WTC11 (cell line): Measurements from ENCODE around the gene FHIT. TPM values are rescaled to one million over a fixed set of nuclear protein-coding genes. Genes with fewer than 3 reads are reported as not detected.

Source experiments
- ATAC-seq: fragments of 200-7000 bp; cut with Tn5 transposase; 2 replicates; pipeline ENCODE4 v1.10.0; 2021; ENCODE audit warnings: mild to moderate bottlenecking, moderate library complexity
- CTCF ChIA-PET: fragments of 300-600 bp; sonication (Branson Sonifier 250); formaldehyde crosslinking; loops from one replicate; lab custom pipeline; 2021; ENCODE audit warnings: antibody characterized with exemption; lab: Charles Lee
- POLR2A ChIA-PET: fragments of 350-600 bp; sonication (Branson Sonifier 250); formaldehyde crosslinking; loops from one replicate; lab custom pipeline; 2021; ENCODE audit warnings: antibody characterized with exemption; lab: Charles Lee
- DNase-seq: peaks from one replicate; pipeline ENCODE4 v3.0.0; 2021; ENCODE audit warnings: low spot score
- H3K27ac Mint-ChIP-seq: 2 replicates; pipeline ENCODE4 v1.8.0; 2021; ENCODE audit warnings: mixed read lengths
- H3K27me3 Mint-ChIP-seq: 2 replicates; pipeline ENCODE4 v1.8.0; 2021; ENCODE audit warnings: low read depth, mild to moderate bottlenecking, moderate library complexity, mixed read lengths
- H3K36me3 Mint-ChIP-seq: 2 replicates; pipeline ENCODE4 v1.8.0; 2021; ENCODE audit warnings: mixed read lengths
- H3K4me1 Mint-ChIP-seq: 2 replicates; pipeline ENCODE4 v1.8.0; 2022; ENCODE audit warnings: mixed read lengths
- H3K4me3 Mint-ChIP-seq: 2 replicates; pipeline ENCODE4 v1.8.0; 2021; ENCODE audit warnings: mild to moderate bottlenecking, moderate library complexity, mixed read lengths
- H3K9me3 Mint-ChIP-seq: 2 replicates; pipeline ENCODE4 v1.8.0; 2021; ENCODE audit warnings: mixed read lengths
- AR ChIP-seq: fragments of 250-450 bp; sonication (Bioruptor Pico); IDR thresholded peaks from 2 replicates; pipeline ENCODE4 v1.9.0; 2021; ENCODE audit warnings: mild to moderate bottlenecking
- ATF1 ChIP-seq: sonication (generic); formaldehyde crosslinking; IDR thresholded peaks from 2 replicates; pipeline ENCODE4 v1.8.1; 2023; ENCODE audit warnings: mild to moderate bottlenecking, moderate library complexity, missing genetic modification reagents
- CBFB ChIP-seq: sonication (generic); formaldehyde crosslinking; IDR thresholded peaks from 2 replicates; pipeline ENCODE4 v1.8.1; 2022; ENCODE audit warnings: mild to moderate bottlenecking, low read depth, missing genetic modification reagents
- CREB1 ChIP-seq: sonication (generic); formaldehyde crosslinking; IDR thresholded peaks from 2 replicates; pipeline ENCODE4 v1.8.0; 2023; ENCODE audit warnings: mild to moderate bottlenecking, missing genetic modification reagents
- ESRRA ChIP-seq: sonication (generic); formaldehyde crosslinking; IDR thresholded peaks from 2 replicates; pipeline ENCODE4 v1.8.1; 2022; ENCODE audit warnings: mild to moderate bottlenecking, missing genetic modification reagents, borderline replicate concordance
- FOXJ3 ChIP-seq: sonication (generic); formaldehyde crosslinking; IDR thresholded peaks from 2 replicates; pipeline ENCODE4 v1.9.0; 2021; ENCODE audit warnings: missing genetic modification reagents, mild to moderate bottlenecking, borderline replicate concordance
- HMGXB4 ChIP-seq: sonication (generic); formaldehyde crosslinking; IDR thresholded peaks from 2 replicates; pipeline ENCODE4 v1.8.1; 2023; ENCODE audit warnings: mild to moderate bottlenecking, moderate library complexity, missing genetic modification reagents
- NFE2L1 ChIP-seq: sonication (generic); formaldehyde crosslinking; IDR thresholded peaks from 2 replicates; pipeline ENCODE4 v1.8.1; 2023; ENCODE audit warnings: missing genetic modification reagents
- NR1H2 ChIP-seq: sonication (generic); formaldehyde crosslinking; IDR thresholded peaks from 2 replicates; pipeline ENCODE4 v1.9.0; 2021; ENCODE audit warnings: mild to moderate bottlenecking, moderate library complexity, missing genetic modification reagents
- NR3C1 ChIP-seq: sonication (generic); formaldehyde crosslinking; conservative IDR thresholded peaks from 2 replicates; pipeline ENCODE4 v1.8.1; 2023; ENCODE audit warnings: low read depth, mild to moderate bottlenecking, missing genetic modification reagents
- PRDM15 ChIP-seq: sonication (generic); formaldehyde crosslinking; IDR thresholded peaks from 2 replicates; pipeline ENCODE4 v1.8.0; 2022; ENCODE audit warnings: missing genetic modification reagents
- TCF7 ChIP-seq: sonication (generic); formaldehyde crosslinking; IDR thresholded peaks from 2 replicates; pipeline ENCODE4 v1.8.0; 2022; ENCODE audit warnings: mild to moderate bottlenecking, low read depth, missing genetic modification reagents, moderate library complexity
- USF1 ChIP-seq: sonication (generic); formaldehyde crosslinking; IDR thresholded peaks from 2 replicates; pipeline ENCODE4 v1.8.0; 2022; ENCODE audit warnings: mild to moderate bottlenecking, missing genetic modification reagents
- ZBTB43 ChIP-seq: sonication (generic); formaldehyde crosslinking; IDR thresholded peaks from 2 replicates; pipeline ENCODE4 v1.8.1; 2023; ENCODE audit warnings: mild to moderate bottlenecking, missing genetic modification reagents
- ZNF232 ChIP-seq: sonication (generic); formaldehyde crosslinking; IDR thresholded peaks from 2 replicates; pipeline ENCODE4 v1.8.0; 2022; ENCODE audit warnings: mild to moderate bottlenecking, missing genetic modification reagents
- ZNF281 ChIP-seq: sonication (generic); formaldehyde crosslinking; IDR thresholded peaks from 2 replicates; pipeline ENCODE4 v1.8.0; 2023; ENCODE audit warnings: mild to moderate bottlenecking, missing genetic modification reagents
- total RNA-seq: library from RNA; stranded (reverse); gene quantifications from 3 replicates; pipeline ENCODE4 v1.2.3, GENCODE V29; 2021

Gene FHIT
- total RNA-seq, 1 experiment from 2014 or later: 2.6 TPM

- CTCF ChIA-PET: interaction anchor here (0.8 kb wide), 1 partner anchor 103 kb away, joined by 3 read pairs; no protein-coding TSS in a partner anchor
- no peak for TF ChIP-seq ZNF232
- TF ChIP-seq ATF1 (CRISPR knock-in tag): no peak
- TF ChIP-seq CREB1 (CRISPR knock-in tag): no peak
- TF ChIP-seq NR3C1 (CRISPR knock-in tag): no peak
- TF ChIP-seq ESRRA (CRISPR knock-in tag): no peak
- no peak for TF ChIP-seq ZNF281 (CRISPR knock-in tag)
- no peak for TF ChIP-seq NFE2L1 (CRISPR knock-in tag)
- no peak for TF ChIP-seq FOXJ3 (CRISPR knock-in tag)
- no peak for TF ChIP-seq CBFB
- TF ChIP-seq HMGXB4 (CRISPR knock-in tag): no peak
- no peak for TF ChIP-seq NR1H2 (CRISPR knock-in tag)
- TF ChIP-seq ZBTB43 (CRISPR knock-in tag): no peak
- TF ChIP-seq TCF7: no peak
- no peak for TF ChIP-seq AR (CRISPR knock-in tag)
- TF ChIP-seq USF1 (CRISPR knock-in tag): no peak
- no peak for TF ChIP-seq PRDM15 (CRISPR knock-in tag)
- peaks cover 14% of the 10 kb centered on the region for H3K36me3 Mint-ChIP-seq
Observed at GRCh38 chr3:59709702-59710553, 1541.3 kb downstream of the FHIT start.

More at GRCh38 chr3:59709702-59710553, 1541.3 kb downstream of the FHIT start:
- Mint-ChIP-seq H3K27me3 (peaks cover 10% of the 10 kb centered on the region), H3K4me3 (no peak overlapping the region), H3K27ac (no peak overlapping the region), H3K9me3 (peaks cover 19% of the 10 kb centered on the region), H3K4me1 (no peaks in the 10 kb centered on the region)
- ATAC-seq: no peak
- POLR2A ChIA-PET: no interaction called here
- DNase-seq: no peak
